ENCODE measurements around the gene ZNF45.

DNA sequence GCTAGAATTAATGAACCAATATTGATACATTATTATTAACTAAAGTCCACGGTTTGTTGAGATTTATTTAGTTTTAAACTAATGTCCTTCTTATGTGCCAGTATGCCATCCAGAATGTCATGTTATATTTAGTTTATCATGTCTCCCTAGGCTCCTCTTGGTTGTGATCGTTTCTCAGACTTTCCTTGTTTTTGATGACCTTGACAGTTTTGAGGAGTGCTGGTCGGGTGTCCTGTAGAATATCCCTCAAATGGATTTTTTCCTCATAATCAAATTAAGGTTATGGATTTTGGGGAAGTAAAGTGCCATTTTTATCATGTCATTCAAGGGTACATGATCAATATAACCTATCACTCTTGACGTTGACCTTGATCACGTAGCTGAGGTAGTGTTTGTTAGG is 6.1 kb upstream of the ZNF45 start:
- TF ChIP-seq CTBP1 (IDR thresholded peaks at IDR 0.05; ENCODE audit: borderline replicate concordance) (no peak), FOXA1 (IDR thresholded peaks at IDR 0.05) (no peak), FOXM1 (IDR thresholded peaks at IDR 0.05; ENCODE audit: borderline replicate concordance) (no peak), ARNT (IDR thresholded peaks at IDR 0.05) (no peak), BHLHE40 (IDR thresholded peaks at IDR 0.05; ENCODE audit: borderline replicate concordance) (no peak), ELF4 (IDR thresholded peaks at IDR 0.05) (no peak), L3MBTL2 (conservative IDR thresholded peaks at IDR 0.05) (no peak), NFRKB (IDR thresholded peaks at IDR 0.05) (no peak), SUZ12 (IDR thresholded peaks at IDR 0.05) (no peak)

All from HEK293T (cell line).